HG03558 (cell line): ENCODE measurements around the gene FAM210A.
"Not testable (repeated sequence)": the region's sequence is repeated elsewhere in the genome, so short reads cannot be mapped to it uniquely, and the experiment has no call there.

ENCODE experiments used
- ATAC-seq: cut with Tn5 transposase; IDR thresholded peaks from one replicate; pipeline ENCODE4 v1.9.1; 2021; ENCODE audit warnings: moderate number of reproducible peaks; ENCODE audit not compliant: unreplicated experiment; ENCODE audit errors: extremely low read depth

Gene FAM210A, protein sequence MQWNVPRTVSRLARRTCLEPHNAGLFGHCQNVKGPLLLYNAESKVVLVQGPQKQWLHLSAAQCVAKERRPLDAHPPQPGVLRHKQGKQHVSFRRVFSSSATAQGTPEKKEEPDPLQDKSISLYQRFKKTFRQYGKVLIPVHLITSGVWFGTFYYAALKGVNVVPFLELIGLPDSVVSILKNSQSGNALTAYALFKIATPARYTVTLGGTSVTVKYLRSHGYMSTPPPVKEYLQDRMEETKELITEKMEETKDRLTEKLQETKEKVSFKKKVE

DNA sequence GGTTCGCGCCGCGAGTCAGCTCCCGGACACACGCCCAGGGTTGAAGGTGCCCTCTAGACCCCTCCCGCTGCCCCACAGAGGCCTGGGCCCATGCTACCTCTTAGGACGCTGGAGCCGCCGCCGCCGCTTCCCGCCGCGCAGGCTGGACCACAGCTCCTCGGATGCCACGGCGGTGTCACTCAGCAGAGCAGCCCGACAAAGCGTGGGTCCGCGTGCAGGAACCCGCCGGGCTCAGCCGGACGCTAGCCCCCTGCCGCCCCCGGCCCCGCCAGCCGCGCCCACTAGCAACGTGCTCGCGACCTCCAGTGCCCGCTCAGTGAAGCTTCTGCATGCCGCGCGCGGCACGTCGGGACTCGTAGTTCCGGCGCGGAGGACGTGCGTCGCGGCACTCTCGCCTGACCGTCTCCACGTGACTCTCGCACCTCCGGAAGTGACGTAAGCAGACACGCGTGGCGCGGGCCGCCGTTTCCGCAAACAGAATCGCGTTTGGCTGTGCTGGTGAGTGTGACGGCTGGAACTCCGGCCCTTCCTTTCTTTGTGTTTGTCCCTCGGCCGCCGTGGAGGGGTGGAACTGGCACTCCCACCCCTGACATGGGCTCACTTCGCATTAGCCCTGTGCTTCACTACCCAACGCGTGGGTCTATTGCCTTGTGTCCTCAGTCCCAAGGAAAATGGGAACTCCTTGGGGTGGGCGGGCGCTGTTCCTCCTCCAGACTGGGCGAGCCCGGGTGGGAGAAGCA lies at the start of gene FAM210A, which contains the start of gene RNMT:
Gene FAM210A (minus strand): TSS at position 327 of the 740 bp plus-strand sequence. CDS start 44,481 bp downstream, outside the sequence.
Gene RNMT (plus strand): TSS at position 442 of the 740 bp plus-strand sequence. CDS start 4,845 bp downstream, outside the sequence.
- peak; percentile 77 for ATAC-seq

DNA sequence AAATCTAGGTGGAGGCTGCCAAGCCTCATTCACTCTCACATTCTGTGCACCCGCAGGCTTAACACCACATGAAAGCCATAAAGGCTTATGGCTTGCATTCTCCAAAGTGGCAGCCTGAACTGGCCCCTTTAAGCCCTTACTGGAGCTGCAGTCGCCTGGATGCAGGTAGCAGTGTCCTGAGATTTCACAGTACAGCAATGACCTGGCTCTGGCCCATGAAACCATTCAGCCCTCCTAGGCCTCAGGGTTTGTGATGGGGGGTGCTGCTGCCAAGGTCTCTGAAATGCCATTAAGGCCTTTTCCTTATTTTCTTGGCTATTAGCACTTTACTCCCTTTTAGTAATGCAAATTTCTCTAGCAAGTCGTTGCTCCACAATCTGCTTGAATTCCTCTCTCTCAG lies 48.7 kb upstream of the FAM210A start:
- no peak for ATAC-seq

DNA sequence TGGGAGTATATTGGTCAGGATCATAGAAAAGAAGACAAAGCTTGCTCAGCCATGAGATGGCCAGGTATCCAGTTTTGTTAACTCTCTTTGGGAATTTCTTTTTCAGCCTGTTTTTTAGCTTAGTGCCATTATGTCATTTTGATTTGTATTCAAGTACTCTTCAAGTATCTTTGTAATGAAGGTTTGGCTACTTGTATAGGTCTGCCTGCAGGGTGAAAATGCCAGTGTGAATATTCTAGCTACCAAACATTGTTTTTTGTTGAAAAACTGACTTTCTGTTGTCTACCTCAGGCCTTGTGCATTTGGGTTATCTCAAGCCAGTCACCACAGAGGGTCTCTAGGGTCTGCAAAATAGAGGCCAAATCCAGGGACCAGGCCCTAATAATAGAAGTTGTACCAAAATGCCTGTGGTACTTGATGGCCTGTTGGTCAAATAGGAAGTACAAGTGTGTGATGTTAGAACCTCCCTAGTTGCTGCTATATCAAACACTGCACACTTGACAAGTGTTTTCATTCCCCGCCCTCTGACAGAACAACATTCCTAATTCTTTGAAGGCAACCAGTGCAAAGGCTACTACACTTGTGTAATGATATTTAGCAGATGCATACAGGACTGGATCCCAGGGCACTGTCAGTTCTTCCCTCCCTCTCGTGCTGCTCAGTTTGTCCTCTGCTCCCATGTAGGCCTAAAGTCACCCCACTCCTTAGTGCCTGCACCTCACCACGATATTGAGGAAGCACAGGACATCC lies 36.5 kb upstream of the FAM210A start:
- no peak for ATAC-seq

DNA sequence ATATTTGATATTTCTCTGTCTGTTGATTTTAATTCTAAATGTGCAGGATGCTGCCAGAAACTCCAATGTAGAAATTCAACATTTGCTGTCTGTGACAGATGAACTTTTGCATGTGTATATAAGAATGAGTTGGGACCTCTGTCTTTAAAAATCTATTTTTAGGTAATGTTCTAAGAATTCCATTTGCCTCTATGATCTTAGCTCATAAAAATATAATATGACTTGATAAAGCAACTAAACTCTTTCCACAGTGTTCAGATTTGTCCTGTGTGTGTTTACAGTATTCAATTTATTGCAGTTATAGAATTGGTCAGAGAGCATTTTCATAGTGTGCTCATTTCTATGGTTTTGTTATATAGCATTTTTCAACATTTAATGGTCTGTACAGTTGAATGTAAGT lies 33.7 kb upstream of the FAM210A start:
- no peak for ATAC-seq

DNA sequence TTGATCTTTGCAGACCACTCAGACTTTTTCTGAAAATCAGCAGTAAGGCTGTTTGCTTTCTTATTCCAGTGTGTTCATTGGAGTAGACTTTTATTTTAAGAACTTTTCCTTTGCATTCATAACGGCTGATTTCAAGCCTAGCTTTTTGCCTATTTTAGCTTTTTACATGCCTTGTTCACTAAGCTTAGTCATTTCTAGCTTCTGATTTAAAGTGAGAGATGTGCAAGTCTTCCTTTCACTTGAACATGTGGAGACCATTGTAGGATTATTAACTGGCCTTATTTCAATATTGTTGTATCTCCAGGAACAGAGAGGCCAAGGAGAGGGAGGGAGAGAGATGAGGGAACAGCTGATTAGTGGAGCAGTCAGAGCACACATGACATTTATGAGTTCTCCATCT lies 32.3 kb upstream of the FAM210A start:
- no peak for ATAC-seq

DNA sequence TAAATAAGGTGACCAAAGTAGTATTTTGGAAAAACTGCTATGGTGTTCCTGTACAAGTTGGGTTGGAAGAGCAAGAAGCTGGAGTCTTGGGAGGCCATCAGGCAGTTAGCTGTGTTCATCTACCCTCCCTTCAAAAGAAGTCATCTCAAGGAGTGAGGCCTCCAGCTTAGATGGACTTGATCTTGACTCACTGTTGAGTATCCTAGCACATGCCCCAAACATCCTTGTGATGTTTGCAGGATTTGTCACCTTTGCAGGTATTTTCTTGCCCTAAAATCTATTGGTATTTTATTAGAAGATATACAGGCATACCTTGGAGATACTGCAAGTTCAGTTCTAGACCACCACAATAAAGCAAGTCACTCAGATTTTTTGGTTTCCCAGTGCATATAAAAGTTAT lies 30.3 kb upstream of the FAM210A start:
- no peak for ATAC-seq

DNA sequence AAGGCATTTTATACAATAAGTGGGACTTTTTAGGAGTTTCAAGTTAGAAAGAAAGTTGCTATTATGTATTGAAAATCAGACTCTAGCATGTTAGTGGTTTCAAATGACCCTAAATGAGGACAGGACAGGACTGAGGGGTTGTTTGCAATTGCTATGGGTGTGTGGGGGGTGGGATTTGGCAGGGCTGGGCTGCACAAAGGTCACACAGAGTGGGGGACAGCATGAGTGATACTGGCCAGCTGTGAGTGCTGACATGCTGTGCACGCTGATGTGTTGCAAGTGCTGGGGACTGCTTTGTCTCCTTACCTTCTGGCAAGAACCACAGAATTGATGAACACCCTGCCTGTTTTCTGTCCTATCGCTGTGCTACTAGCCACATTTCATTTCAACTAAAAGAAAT lies 29.9 kb upstream of the FAM210A start:
- ATAC-seq: no peak

DNA sequence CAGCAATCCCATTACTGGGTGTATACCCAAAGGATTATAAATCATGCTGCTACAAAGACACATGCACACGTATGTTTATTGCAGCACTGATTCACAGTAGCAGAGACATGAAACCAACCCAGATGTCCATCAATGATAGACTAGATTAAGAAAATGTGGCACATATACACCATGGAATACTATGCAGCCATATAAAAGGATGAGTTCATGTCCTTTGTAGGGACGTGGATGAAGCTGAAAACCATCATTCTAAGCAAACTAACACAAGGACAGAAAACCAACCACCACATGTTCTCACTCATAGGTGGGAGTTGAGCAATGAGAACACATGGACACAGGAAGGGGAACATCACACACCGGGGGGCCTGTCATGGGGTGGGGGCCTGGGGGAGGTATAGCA lies 25.2 kb upstream of the FAM210A start:
- ATAC-seq: not testable (repeated sequence)

DNA sequence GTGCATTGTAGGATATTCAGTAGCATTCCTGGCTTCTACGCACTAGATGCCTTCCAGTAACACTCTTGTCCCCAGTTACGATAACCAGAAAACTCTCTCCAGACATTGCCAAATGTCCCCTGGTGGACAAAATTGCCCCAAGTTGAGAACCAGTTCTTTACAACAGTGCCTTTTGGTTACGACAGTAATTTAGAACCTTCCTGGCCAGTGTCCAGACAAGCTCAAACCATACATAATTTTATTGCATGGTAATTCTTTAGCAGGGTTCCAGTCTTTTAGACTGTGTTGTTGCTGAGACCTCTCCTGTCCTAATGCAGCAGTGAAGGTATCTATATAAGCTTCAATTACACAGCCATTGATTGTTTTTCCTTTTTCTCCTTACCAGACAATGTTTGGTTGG lies 20.3 kb upstream of the FAM210A start:
- no peak for ATAC-seq

DNA sequence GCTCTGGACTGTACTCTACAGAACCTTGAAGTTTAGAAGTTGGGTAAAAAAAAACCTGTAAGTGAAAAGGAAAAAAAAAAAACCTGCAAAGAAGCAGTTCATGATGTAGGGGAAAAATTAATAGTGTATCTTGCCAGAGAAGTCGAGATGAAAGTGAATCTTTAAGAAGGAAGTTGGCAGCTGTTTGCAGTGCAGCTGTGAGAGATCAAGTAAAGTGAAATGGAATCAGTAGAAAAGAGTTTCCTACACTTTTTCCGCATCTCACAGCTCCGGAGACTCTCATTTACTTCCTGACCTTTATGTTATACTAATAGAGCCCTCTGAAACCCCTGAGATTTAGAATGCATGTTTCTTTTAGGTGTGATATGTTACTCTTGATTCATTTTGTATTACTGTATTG lies 19.3 kb upstream of the FAM210A start:
- no peak for ATAC-seq

DNA sequence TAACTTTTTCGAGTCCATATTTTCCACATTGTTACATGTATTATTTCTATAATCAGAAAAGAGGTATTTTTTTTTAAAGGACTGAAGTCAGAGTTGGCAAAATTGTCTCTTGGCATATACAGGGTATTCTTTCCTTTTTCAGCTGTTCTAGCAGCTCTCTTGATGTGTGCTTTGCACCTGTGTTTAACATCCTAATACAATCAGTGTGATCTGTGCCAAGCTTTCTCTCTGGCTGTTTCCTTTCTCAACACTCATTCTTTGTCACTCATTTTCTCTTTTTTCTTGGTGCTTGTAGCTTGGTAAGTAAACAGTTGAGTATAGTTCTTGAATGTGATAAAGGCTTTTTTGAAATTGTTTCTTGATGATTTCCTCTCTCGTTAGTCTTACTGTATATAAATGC lies 9.3 kb upstream of the FAM210A start:
- ATAC-seq: no peak

DNA sequence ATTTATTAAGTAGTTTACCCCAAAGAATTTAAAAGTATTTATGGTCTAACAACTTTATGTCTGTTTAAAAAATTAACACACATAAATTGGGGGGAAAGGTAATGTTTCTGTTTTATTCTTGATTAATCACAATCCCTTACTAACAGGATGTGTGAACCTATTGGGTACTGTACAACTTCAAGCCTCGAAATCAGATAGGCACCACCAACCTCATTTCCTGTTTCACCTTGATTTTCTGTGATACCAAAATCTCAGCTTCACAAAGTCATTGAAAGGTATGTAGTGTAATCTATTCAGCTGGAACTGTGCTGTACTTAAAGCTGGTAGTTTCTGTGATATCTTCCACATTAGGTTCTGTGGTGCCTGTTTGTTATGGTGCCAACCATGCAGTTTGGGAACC lies 4.1 kb upstream of the FAM210A start:
- ATAC-seq: no peak

DNA sequence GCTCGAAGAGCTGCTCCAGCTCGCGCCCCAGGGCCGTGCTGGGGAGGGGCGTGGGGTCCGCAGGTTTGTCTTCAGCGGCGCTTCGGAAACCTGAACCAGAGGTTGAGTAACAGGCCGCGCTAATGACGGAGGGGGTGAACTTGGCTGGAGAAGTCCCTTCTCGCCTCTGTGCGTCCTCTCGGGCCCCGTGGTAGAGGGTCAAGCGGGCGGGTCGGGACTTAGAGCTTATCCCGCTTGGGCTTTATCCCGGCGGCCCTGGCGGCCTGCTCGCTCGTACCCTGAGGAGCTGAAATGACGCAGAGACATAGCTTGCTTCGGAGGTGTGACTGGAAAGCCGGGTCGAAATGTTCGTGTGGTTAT lies 594 bp upstream of the FAM210A start:
- no peak for ATAC-seq

DNA sequence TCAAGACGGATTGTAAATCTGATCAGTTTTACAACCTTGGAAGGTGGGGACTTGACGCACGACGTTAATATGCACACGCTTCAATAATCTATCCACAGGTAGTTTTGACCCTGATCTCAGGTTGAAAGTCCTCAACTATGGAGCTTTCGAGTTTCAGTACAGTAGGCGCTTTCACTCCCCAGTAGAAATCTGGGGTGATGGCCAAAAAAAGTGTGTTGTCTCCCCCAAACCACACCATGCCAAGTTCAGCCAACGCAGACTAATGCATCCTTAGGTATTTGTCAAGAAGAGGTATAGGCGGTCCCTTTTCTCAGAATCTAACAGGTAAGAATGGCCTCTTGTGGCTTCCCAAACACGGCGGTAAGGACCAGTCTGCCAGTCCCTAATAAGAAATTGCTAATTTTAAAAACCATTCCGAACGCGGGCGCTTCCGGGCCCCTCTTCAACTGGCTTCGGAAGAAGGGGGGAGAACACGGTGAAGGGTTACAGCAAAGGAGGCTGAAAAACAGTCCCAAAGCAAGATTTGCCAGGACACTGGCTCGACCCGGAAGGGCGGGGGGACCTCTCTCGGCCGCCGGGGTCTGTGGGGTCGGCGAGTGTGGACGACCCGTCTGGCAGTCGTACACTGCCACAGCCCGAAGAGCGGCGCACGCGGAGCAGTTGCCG lies 659 bp downstream of the FAM210A start:
- ATAC-seq: no peak

DNA sequence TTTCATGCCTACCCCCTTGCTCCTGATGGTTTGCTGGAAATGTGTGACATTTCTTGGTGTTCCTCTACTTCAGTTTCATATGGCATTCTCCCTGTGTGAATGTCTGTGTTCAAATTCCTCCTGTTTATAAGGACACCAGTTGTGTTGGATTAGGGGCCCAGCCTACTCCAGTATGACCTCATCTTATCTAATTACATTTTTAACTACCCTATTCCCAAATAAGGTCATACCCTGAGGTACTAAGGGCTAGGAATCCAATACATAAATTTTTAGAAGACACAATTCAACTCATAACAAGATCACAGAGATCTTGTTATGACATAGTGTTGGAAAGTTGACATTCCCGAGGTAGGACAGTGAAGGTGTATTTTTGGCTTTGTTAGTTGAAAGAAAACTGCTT lies 5.5 kb downstream of the FAM210A start:
- no peak for ATAC-seq

DNA sequence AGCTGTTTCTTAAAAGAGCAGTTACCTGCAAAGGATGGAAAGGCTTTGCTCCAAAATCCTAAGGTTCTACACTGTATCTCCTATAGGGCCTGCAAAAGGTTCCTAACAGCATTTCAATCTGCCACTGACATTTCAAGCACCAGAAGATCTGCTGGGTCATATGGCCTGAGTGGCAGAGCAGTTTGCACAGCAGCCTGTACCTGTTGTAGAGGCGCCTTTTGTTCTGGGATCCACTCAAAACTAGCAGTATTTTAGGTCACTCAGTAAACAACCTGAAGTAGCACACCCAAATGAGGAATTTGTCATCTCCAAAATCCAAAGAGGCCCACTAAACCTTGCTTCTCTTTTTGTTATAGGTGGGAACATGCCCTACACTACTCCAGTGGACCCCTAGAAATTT lies 6.2 kb downstream of the FAM210A start:
- ATAC-seq: no peak

DNA sequence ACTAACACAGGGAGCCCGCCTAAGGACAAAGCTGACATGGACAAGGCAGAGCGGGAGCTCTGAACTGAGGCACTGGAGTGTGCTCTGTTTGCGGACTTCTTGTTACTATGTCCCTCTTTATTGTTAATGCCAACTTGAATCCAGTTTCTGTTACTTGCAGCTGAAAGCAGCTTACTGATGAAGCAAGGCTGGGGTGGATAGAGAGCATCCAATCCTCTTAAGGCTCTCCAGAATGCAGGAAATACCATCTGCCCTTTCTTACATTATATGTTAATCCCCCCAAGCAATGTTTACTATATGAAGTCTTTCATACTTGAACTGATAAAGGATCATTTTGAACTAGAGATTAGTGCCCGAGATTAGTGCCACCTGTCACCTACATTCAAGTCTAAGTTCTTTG lies 9.4 kb downstream of the FAM210A start:
- ATAC-seq: no peak

DNA sequence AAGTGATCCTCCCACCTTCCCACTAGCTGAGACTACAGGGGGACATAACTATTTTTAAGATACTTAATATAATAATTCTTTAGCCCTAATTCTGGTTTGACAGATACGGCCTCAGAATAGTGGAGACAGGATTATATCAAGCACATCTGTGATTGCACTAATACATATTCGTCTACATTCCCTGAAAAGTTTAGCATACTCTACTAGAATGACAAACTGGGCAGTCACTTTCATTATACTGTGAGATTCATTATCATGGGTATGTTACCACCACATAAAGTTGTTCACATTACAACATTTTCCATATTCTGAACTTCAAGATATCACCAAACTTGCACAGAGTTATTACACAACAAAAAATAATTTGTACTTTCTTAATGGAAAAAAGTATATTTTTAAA lies 11.0 kb downstream of the FAM210A start:
- ATAC-seq: no peak

DNA sequence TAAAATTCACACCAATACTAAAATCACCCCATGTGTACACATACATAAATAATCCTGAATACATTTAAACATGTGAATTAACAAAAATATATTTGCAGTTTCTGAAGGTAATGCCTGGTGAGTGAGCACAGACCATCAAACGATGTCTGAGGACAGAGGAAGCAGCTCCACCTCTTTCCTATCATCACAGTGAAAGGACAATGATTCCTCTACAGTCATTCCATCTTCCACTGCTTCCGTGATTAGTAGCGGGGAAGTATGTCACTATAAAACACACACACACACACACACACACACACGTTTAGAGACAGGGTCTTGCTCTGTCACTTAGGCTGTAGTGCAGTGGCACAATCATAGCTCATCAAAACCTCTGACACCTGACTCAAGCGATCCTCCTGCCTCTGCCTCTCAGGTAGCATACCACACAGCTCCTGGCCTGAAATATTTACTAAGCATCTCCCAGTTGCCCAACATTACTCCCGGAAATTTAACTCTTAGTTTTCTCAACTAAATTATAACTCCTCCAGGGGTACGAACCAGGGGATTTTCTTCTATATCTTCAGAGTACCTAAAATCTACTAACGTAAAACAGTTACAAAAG lies 12.8 kb downstream of the FAM210A start:
- ATAC-seq: no peak

DNA sequence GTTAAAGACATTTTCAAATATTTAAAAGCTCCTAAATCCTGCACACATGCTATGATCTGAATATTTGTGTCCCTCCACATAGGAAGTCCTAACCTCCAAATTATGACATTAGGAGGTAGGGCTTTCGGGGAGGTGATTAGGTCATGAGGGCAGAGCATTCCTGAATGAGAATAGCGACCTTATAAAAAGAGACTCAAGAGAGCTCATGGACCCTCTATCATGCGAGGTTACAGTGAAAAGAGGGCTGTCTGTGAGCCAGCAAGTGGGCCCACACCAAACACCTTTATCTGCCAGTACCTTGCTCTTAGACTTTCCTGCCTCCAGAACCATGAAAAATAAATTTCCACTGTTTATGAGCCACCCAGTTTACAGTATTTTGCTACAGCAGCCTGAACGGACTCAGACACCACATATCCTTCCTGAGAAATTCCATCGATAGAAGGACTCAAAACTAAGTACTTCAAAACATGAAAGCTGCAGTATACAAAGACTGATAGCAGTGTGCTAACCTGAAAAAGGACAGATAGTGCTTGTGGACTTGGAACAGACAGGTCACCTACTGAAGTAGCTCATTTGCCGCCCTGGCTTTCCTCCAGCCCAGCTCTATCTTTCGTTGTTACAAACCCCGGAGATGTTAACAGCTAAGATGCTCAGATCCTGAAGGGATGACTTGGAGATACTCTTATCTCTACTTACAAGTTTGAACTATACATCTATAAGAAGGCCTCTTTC lies 13.8 kb downstream of the FAM210A start:
- no peak for ATAC-seq
